GF-D8 (cell line): Measurements from ENCODE around the gene CRTAC1.
A peak's percentile ranks its signal among the peaks of the same experiment; 100 is the strongest.

Source experiments
- DNase-seq: peaks from one replicate; lab custom pipeline; 2025; lab: John Stamatoyannopoulos, UW

CRTAC1 gene

GRCh38 chr10:98030093-98030821 is at the start of gene CRTAC1:
CRTAC1 (minus strand) TSS chr10:98030621; CDS start chr10:98030472, 149 bp downstream.
- no peak for DNase-seq

DNA sequence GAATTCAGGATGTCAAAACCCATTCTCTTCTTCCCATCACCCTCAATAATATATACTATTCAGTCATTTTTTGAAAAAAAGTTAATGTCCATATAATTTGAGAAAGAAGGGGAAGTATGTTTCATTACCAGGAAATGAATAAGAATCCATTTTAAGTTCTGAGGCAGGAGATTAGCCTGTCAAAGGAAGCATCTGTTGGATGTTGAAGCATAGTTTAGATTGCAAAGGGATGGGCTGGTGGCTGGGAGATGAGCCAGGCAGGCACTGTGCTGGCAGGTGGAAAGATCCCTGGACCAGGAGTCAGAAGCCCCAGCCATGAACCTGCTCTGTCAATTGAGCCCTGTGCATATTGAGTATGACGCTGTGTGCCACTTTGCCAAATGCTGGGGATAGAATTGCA is 48.4 kb upstream of the CRTAC1 start:
- DNase-seq: no peak

- DNase-seq: no peak
These were observed 46.8 kb upstream of the CRTAC1 start for GRCh38 chr10:98077223-98077622.

DNA sequence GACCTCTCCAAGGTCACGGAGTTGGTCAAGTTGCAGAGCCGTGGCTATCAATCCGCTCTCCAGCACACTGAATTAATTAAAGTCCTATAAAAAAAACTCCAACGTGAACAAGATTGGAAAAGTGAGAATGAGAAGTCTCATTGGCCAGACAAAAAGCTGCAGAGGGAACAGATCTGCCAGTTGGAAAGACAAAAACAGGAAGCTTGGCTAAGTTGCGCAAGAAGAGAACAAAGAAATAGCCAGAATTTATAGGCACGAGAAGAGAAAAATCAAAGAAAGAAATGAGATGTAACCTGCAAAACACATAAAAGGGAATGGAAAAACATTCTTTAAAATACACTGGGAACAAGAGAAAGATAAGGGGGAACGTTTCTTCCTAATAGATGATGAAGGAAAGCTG is 45.7 kb upstream of the CRTAC1 start:
- no peak for DNase-seq

GRCh38 chr10:98074315-98074911 is 44.0 kb upstream of the CRTAC1 start:
- no peak for DNase-seq

DNA sequence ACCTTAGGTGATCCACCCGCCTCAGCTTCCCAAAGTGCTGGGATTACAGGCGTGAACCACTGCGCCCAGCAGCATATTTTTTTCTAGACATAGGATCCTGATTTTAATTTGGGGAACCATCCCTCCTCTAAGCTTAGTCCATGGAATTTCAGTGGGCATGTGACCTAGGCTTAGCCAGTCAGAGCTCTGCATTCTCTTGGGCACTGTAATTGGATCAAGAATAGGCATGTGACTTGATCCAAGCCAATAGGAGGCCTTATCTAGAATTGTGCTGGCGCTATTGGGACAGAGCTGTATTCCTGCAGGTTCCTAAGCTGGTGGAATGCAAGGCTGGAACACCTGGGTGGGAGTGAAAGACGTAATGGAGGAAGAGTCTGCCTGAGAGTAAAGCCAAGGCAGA is 36.7 kb upstream of the CRTAC1 start:
- no peak for DNase-seq

DNA sequence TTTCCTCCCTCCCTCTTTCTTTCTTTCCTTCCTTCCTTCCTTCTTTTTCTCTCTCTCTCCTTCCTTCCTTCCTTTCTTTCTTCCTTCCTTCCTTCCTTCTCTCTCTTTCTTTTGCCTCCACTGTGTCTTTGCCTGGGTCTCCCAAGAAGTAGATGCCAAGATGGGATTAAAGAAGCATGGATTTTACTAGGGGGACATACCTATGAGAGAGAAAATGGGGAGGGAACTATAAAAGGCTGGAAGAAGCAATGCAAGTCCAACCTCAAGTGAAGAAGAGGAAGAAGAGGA is 33.3 kb upstream of the CRTAC1 start:
- DNase-seq: no peak

DNA sequence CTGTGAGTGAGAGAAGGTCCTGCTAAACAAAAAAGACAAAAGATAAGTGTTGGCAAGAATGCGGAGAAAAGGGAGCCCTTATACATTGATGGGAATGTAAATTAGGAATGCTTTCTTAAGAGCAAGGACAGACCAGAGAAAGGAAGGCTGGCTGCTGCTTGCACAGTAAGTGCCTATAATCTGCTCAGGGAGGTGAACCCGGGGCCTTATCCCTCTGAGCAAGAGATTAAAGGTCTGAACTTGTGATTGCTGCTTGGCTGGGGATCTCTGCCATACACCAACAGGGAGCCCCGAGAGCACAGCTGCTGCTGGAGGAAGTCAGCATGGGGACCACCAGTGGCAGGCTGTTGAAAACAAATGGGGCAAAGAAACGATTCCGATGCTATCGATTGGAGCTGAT is 32.0 kb upstream of the CRTAC1 start:
- DNase-seq: no peak

GRCh38 chr10:98060079-98060478 is 29.7 kb upstream of the CRTAC1 start:
- DNase-seq: no peak

DNA sequence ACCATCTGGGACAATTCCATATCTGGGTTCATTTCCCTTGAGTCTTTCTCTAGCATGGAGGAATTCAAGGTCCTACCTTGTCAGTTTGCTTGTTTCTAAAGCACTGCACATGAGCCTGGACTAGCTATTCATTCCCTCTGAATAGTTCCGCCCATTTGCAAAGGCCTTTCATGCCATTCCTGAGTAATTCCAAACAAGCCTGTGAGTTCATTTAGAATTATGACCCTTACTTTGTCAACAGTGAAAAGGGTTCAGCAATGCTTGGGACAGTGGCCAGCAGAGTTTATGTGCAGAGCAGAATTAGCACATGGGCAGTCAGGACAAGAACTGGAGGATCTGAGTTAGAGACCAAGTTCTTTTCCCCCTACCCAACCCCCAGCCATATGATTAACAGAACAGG is 27.9 kb upstream of the CRTAC1 start:
- DNase-seq: no peak

GRCh38 chr10:98055841-98056516 is 25.6 kb upstream of the CRTAC1 start:
- DNase-seq: no peak

GRCh38 chr10:98047009-98047741 is 16.8 kb upstream of the CRTAC1 start:
- no peak for DNase-seq

- peak; percentile 5 for DNase-seq
These were observed 15.5 kb upstream of the CRTAC1 start for GRCh38 chr10:98045785-98046389.

GRCh38 chr10:98041352-98042043 is 11.1 kb upstream of the CRTAC1 start:
- no peak for DNase-seq

GRCh38 chr10:98039690-98040381 is 9.4 kb upstream of the CRTAC1 start:
- DNase-seq: no peak

- no peak for DNase-seq
These were observed 7.9 kb upstream of the CRTAC1 start for GRCh38 chr10:98038288-98038687.

DNA sequence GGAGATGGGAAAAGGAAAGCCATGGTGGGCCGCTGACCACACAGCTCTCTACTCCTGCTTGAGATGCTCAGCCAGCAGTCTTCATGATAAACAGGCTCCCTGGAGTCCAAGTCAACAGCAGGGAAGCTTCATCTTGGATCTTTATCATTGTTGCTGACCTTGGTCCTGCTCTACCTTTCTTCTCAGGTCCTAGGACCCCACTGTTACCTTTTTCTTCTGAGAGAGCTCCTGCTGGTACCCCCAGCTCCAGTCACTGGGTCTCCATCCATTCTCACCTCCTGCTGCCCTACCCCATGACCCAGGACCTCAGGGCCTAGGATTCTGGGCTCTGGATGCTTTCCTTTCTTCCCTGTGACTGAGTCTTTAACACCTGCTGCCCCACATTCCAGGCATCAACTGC is 5.2 kb upstream of the CRTAC1 start:
- no peak for DNase-seq

GRCh38 chr10:98033515-98033914 is 3.1 kb upstream of the CRTAC1 start:
- DNase-seq: no peak

DNA sequence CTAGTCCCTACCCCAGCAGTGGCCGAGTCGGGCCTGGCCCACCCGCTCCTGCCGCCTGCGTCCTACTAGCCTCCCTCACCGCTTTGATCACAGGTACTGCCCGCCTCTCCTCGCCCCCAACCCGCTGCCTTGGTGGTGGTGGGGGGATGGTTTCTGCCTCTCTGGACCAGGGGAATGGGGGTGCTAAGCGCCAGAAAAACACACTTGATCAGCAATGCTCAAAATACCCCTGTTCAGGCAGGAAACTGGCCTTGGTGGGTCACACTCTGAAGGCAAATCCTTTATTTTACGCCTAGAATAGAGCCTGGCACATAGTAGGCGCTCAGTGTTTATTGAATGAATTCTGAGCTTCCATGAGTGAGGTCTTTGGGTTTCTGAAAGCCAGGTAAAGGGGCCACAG is 1.0 kb upstream of the CRTAC1 start:
- no peak for DNase-seq

DNA sequence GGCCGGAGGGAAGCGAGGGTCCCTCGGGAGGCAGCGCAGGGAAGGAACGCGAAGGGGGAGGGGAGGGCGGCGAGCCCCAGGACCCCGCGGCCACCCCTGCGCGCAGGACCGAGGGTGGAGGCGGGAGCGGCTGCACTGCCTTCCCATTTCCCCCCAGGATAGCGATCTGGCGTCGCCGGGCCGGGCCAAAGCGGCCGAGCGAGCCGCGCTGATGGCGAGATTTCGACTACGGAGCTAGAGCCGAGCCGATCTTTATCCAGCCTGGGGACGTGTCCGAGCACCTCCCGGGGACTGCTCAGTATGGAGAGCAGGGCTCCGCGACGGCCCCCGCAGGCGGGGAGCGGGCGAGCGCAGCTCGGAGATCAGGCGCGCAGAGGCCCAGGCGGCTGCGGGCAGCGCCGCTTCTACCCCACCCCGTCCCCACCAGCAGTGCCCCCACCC is 590 bp upstream of the CRTAC1 start:
- DNase-seq: no peak
